ENCODE measurements around the gene MAP2.

- no peak for TF ChIP-seq SIN3A (IDR thresholded peaks at IDR 0.05; ENCODE audit: low read depth)
- no peak for TF ChIP-seq POLR2A (IDR thresholded peaks at IDR 0.05; ENCODE audit: borderline replicate concordance, extremely low read depth, insufficient read depth, insufficient read length)
- TF ChIP-seq EZH2 (IDR thresholded peaks at IDR 0.05): no peak
- TF ChIP-seq CTCF (IDR thresholded peaks at IDR 0.05 in 2 of 3, conservative IDR thresholded peaks at IDR 0.05 in 1 of 3; ENCODE audit: borderline replicate concordance in 1 of 3, insufficient read depth in 1 of 3, low read depth in 2 of 3, low read length in 2 of 3): no peak
- TF ChIP-seq ZNF274 (IDR thresholded peaks at IDR 0.05; ENCODE audit: low read depth, low read length): no peak
- TF ChIP-seq EZH2phosphoT487 (IDR thresholded peaks at IDR 0.05; ENCODE audit: borderline replicate concordance): no peak
- TF ChIP-seq SP1 (IDR thresholded peaks at IDR 0.05; ENCODE audit: low read depth): no peak
- no peak for TF ChIP-seq JUND (IDR thresholded peaks at IDR 0.05)
- TF ChIP-seq POLR2AphosphoS5 (IDR thresholded peaks at IDR 0.05; ENCODE audit: low read depth, low read length): no peak
- TF ChIP-seq FOSL1 (IDR thresholded peaks at IDR 0.05; ENCODE audit: low read depth): no peak
- no peak for TF ChIP-seq ATF3 (IDR thresholded peaks at IDR 0.05)
- no peak for TF ChIP-seq ZBTB33 (IDR thresholded peaks at IDR 0.05; ENCODE audit: extremely low read depth, insufficient replicate concordance, low read length)
These were observed 47.2 kb downstream of the MAP2 start for GRCh38 chr2:209471037-209471436.
